OCI-LY1 (cell line): ENCODE data around the gene DUOXA1.
"Not testable (repeated sequence)": the region's sequence is repeated elsewhere in the genome, so short reads cannot be mapped to it uniquely, and the experiment has no call there.

Experiments
- H2AFZ ChIP-seq: fragments of 200-600 bp; sonication (generic), shearing (Covaris generic); 2 replicates; pipeline ENCODE4 v1.6.0; 2014; ENCODE audit warnings: antibody characterized with exemption, mild to moderate bottlenecking, low read length
- H3F3A ChIP-seq: fragments of 200-600 bp; sonication (generic), shearing (Covaris generic); 2 replicates; pipeline ENCODE4 v1.6.0; 2014; ENCODE audit warnings: mild to moderate bottlenecking, antibody characterized with exemption, low read length, moderate library complexity; ENCODE audit not compliant: insufficient read depth
- H3K27ac ChIP-seq: fragments of 200-600 bp; sonication (generic); 2 replicates; pipeline ENCODE4 v1.5.1; 2014; ENCODE audit warnings: low read length, mixed run types, mild to moderate bottlenecking, low read depth; ENCODE audit not compliant: poor library complexity, severe bottlenecking
- H3K27me3 ChIP-seq: fragments of 200-600 bp; sonication (generic); 2 replicates; pipeline ENCODE4 v1.6.0; 2014; ENCODE audit warnings: antibody characterized with exemption, mild to moderate bottlenecking, low read length, moderate library complexity; ENCODE audit not compliant: insufficient read depth
- H3K36me3 ChIP-seq: fragments of 200-600 bp; sonication (generic); 2 replicates; pipeline ENCODE4 v1.6.1; 2014; ENCODE audit warnings: mild to moderate bottlenecking, antibody characterized with exemption, low read length, moderate library complexity, mixed read lengths; ENCODE audit not compliant: insufficient read depth
- H3K4me1 ChIP-seq: fragments of 200-600 bp; sonication (generic); 2 replicates; pipeline ENCODE4 v1.5.1; 2014; ENCODE audit warnings: mild to moderate bottlenecking, low read length, moderate library complexity; ENCODE audit not compliant: insufficient read depth, severe bottlenecking
- H3K4me2 ChIP-seq: fragments of 200-600 bp; sonication (generic), shearing (Covaris generic); 2 replicates; pipeline ENCODE4 v1.6.1; 2014; ENCODE audit warnings: low read length
- H3K4me3 ChIP-seq: fragments of 200-600 bp; sonication (generic); 2 replicates; pipeline ENCODE4 v1.5.1; 2014; ENCODE audit warnings: low read length, low read depth, mild to moderate bottlenecking, mixed read lengths; ENCODE audit not compliant: poor library complexity, severe bottlenecking
- H3K79me2 ChIP-seq: fragments of 200-600 bp; shearing (Covaris generic); 2 replicates; pipeline ENCODE4 v1.6.1; 2016; ENCODE audit warnings: mixed run types, low read length, mixed read lengths; ENCODE audit not compliant: insufficient read depth
- H3K9ac ChIP-seq: fragments of 200-600 bp; sonication (generic), shearing (Covaris generic); 2 replicates; pipeline ENCODE4 v1.6.1; 2014; ENCODE audit warnings: mild to moderate bottlenecking, low read length, mixed read lengths
- H3K9me2 ChIP-seq: fragments of 200-600 bp; sonication (generic), shearing (Covaris generic); 2 replicates; pipeline ENCODE4 v1.6.1; 2014; ENCODE audit warnings: low read depth, mild to moderate bottlenecking, low read length, mixed read lengths
- H3K9me3 ChIP-seq: fragments of 200-600 bp; shearing (Covaris generic); 2 replicates; pipeline ENCODE4 v1.6.1; 2014; ENCODE audit warnings: low read length, mixed read lengths
- H4K20me1 ChIP-seq: fragments of 200-600 bp; sonication (generic), shearing (Covaris generic); 2 replicates; pipeline ENCODE4 v1.6.0; 2016; ENCODE audit warnings: mild to moderate bottlenecking, low read length; ENCODE audit not compliant: insufficient read depth
- CTCF ChIP-seq: fragments of 200-600 bp; sonication (generic), shearing (Covaris generic); IDR thresholded peaks from 2 replicates; pipeline ENCODE4 v1.5.1; 2017; ENCODE audit warnings: mild to moderate bottlenecking, antibody characterized with exemption, low read length, moderate library complexity, mixed read lengths
- EZH2 ChIP-seq: fragments of 200-600 bp; sonication (generic), shearing (Covaris generic); IDR thresholded peaks from 2 replicates; pipeline ENCODE4 v1.8.0; 2017; ENCODE audit warnings: borderline replicate concordance, mixed run types, mild to moderate bottlenecking, antibody characterized with exemption, low read length, moderate library complexity, mixed read lengths

DUOXA1 gene

GRCh38 chr15:45084163-45084562 is 45.5 kb downstream of the DUOXA1 start:
- H3K9me3 ChIP-seq: no peaks in the 10 kb centered on the region
- no peak overlapping the region for H3K4me2 ChIP-seq
- H3F3A ChIP-seq: no peaks in the 10 kb centered on the region
- H3K4me3 ChIP-seq: no peak overlapping the region
- no peaks in the 10 kb centered on the region for H3K36me3 ChIP-seq
- H4K20me1 ChIP-seq: no peaks in the 10 kb centered on the region
- no peaks in the 10 kb centered on the region for H3K79me2 ChIP-seq
- H3K4me1 ChIP-seq: no peaks in the 10 kb centered on the region
- no peak overlapping the region for H2AFZ ChIP-seq
- TF ChIP-seq CTCF (no peak), EZH2 (no peak)
- no peaks in the 10 kb centered on the region for H3K9me2 ChIP-seq
- no peaks in the 10 kb centered on the region for H3K27me3 ChIP-seq
- H3K27ac ChIP-seq: no peak overlapping the region
- no peak overlapping the region for H3K9ac ChIP-seq

GRCh38 chr15:45083223-45083622 is 46.5 kb downstream of the DUOXA1 start:
- H3K27me3 ChIP-seq: no peaks in the 10 kb centered on the region
- H3F3A ChIP-seq: no peaks in the 10 kb centered on the region
- H3K9me2 ChIP-seq: no peaks in the 10 kb centered on the region
- H3K27ac ChIP-seq: no peak overlapping the region
- no peaks in the 10 kb centered on the region for H3K4me1 ChIP-seq
- H3K4me2 ChIP-seq: no peak overlapping the region
- TF ChIP-seq CTCF: no peak
- no peak overlapping the region for H3K4me3 ChIP-seq
- H3K9me3 ChIP-seq: no peaks in the 10 kb centered on the region
- H3K9ac ChIP-seq: no peak overlapping the region
- H3K36me3 ChIP-seq: no peaks in the 10 kb centered on the region
- no peaks in the 10 kb centered on the region for H3K79me2 ChIP-seq
- no peaks in the 10 kb centered on the region for H4K20me1 ChIP-seq
- H2AFZ ChIP-seq: no peak overlapping the region

GRCh38 chr15:45082412-45082811 is 47.3 kb downstream of the DUOXA1 start:
- not testable (repeated sequence) for H3K36me3 ChIP-seq, H3K9ac ChIP-seq, H3K79me2 ChIP-seq, H3K4me3 ChIP-seq, H3K4me2 ChIP-seq, H3K4me1 ChIP-seq, H3K27ac ChIP-seq, H4K20me1 ChIP-seq, H2AFZ ChIP-seq, H3K27me3 ChIP-seq, H3K9me3 ChIP-seq, H3K9me2 ChIP-seq, H3F3A ChIP-seq

GRCh38 chr15:45080593-45080992 is 49.1 kb downstream of the DUOXA1 start:
- not testable (repeated sequence) for H3K9ac ChIP-seq, H3K27me3 ChIP-seq, H2AFZ ChIP-seq, H3F3A ChIP-seq, H3K9me3 ChIP-seq, H3K79me2 ChIP-seq, H4K20me1 ChIP-seq, H3K27ac ChIP-seq, H3K4me1 ChIP-seq, H3K36me3 ChIP-seq, H3K4me2 ChIP-seq, H3K4me3 ChIP-seq, H3K9me2 ChIP-seq

GRCh38 chr15:45079628-45080246 is 49.9 kb downstream of the DUOXA1 start:
- H3K27ac ChIP-seq, H3K79me2 ChIP-seq, H3K9me2 ChIP-seq, H3K27me3 ChIP-seq, H3K9me3 ChIP-seq, H4K20me1 ChIP-seq, H3K4me3 ChIP-seq, H3K9ac ChIP-seq, H3K4me2 ChIP-seq, H3K4me1 ChIP-seq, H3F3A ChIP-seq, H3K36me3 ChIP-seq, H2AFZ ChIP-seq: not testable (repeated sequence)

GRCh38 chr15:45079201-45079600 is 50.5 kb downstream of the DUOXA1 start:
- H3F3A ChIP-seq, H3K4me3 ChIP-seq, H2AFZ ChIP-seq, H4K20me1 ChIP-seq, H3K27me3 ChIP-seq, H3K4me1 ChIP-seq, H3K9me2 ChIP-seq, H3K27ac ChIP-seq, H3K36me3 ChIP-seq, H3K9me3 ChIP-seq, H3K4me2 ChIP-seq, H3K9ac ChIP-seq, H3K79me2 ChIP-seq: not testable (repeated sequence)
